GM12872 (cell line): ENCODE data around the gene DHX16.

Experiments
- TF ChIP-seq, protein P1 (sequence below): IDR thresholded peaks from 3 replicates; pipeline ENCODE4 v1.5.1; 2011; ENCODE audit warnings: low read depth, mild to moderate bottlenecking, low read length, moderate library complexity; ENCODE audit not compliant: insufficient read depth

The DHX16 gene

DNA sequence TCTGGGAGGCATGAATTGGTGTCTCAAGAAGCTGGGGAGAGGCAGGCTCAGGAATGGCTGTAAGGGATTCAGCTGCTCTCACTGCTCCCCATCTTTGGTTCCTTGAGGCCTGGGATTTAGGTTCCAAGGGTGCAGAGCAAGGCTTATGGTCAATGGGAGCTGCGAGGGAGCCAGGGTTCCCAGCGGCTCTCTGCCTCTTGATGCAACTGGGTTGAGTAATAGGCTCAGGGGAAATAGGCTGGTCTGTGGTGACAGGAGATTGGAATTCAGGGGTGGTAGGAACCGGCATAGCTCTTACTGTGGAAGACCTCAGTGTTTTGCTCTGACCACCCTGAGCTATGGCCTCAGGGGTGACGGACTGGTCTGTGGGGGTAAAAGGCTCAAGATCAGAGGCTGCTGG is 31.0 kb upstream of the DHX16 start:
- TF ChIP-seq, protein P1, sequence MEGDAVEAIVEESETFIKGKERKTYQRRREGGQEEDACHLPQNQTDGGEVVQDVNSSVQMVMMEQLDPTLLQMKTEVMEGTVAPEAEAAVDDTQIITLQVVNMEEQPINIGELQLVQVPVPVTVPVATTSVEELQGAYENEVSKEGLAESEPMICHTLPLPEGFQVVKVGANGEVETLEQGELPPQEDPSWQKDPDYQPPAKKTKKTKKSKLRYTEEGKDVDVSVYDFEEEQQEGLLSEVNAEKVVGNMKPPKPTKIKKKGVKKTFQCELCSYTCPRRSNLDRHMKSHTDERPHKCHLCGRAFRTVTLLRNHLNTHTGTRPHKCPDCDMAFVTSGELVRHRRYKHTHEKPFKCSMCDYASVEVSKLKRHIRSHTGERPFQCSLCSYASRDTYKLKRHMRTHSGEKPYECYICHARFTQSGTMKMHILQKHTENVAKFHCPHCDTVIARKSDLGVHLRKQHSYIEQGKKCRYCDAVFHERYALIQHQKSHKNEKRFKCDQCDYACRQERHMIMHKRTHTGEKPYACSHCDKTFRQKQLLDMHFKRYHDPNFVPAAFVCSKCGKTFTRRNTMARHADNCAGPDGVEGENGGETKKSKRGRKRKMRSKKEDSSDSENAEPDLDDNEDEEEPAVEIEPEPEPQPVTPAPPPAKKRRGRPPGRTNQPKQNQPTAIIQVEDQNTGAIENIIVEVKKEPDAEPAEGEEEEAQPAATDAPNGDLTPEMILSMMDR, result no peak

- TF ChIP-seq, protein P1, result no peak
Measured at GRCh38 chr6:30703011-30703410, 30.2 kb upstream of the DHX16 start.

GRCh38 chr6:30700340-30700739 is 27.5 kb upstream of the DHX16 start:
- TF ChIP-seq, protein P1, result no peak

DNA sequence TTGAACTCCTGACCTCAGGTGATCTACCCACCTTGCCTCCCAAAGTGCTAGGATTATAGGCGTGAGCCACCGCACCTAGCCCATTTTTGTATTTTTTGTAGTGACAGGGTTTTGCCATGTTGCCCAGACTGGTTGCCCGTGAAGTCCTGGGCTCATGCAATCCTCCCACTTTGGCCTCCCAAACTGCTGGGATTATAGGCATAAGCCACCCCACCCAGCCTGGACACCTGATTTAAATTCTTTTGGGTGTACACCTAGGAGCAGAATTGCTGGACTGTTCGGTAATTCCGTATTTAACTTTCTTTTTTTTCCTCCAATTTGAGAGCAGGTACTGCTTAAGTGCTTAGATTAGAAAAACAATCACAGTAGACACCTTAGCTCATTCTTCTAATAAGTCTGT is 23.6 kb upstream of the DHX16 start:
- TF ChIP-seq, protein P1, result no peak

GRCh38 chr6:30691208-30691847 is 18.5 kb upstream of the DHX16 start:
- TF ChIP-seq, protein P1, result no peak

DNA sequence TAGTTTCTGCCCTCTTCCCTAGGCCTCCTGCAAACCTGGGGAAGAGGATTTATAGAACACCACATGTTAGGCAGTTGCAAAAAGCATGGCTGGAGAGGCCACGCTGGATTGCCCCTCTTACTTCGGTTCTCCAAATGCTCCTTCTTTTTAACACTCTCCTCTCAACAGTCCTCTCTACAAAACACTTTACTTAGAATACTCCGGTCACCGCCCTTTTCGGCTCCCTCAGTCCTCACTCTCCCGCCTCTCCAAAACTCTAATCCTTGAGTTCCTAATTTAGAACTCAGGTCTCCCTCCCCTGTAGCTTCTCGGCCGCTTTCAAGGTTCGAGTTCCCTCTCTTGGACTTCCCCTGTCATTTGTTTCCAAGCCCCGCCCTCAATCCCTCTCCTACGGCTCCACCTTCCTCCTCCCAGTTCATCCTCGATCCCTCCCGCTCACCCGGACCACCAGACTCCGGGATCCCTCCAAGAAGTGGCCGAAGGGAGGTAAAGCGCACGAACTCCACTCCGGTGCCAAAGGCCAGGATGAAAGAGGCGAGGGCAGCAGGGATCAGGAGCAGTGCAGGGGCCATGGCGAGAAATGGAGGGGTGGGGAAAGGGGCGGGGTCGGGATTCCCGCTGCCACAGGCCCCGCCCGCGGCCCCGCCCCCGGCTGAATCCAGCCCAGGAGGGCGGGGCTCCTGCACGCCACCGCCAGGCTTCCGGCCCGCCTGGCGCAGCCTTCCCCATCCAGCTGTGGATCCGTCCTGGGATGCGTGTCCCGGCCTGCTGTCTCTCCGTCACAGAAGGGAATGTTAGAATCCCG is 17.8 kb upstream of the DHX16 start, which contains the start of gene NRM:
Gene NRM, minus strand, starts transcription at position 582 of the 805 bp plus-strand sequence. Its CDS starts 10 bp downstream, at position 572.
- TF ChIP-seq, protein P1, result no peak

- TF ChIP-seq, protein P1, result no peak
Measured at GRCh38 chr6:30689985-30690384, 17.2 kb upstream of the DHX16 start.
